Measurements from ENCODE around the gene PLIN5.
"Not testable (repeated sequence)": the region's sequence is repeated elsewhere in the genome, so short reads cannot be mapped to it uniquely, and the experiment has no call there.

The PLIN5 gene

GRCh38 chr19:4568886-4569285 lies 33.9 kb upstream of the PLIN5 start:
- no peak for DNase-seq (ENCODE audit: low read depth)

GRCh38 chr19:4567584-4568071 lies 32.6 kb upstream of the PLIN5 start:
- DNase-seq (ENCODE audit: low read depth), result peak; percentile 18

GRCh38 chr19:4566402-4567051 lies 31.5 kb upstream of the PLIN5 start:
- no peak for DNase-seq (ENCODE audit: low read depth)

- DNase-seq (ENCODE audit: low read depth), result not testable (repeated sequence)
These were observed 28.5 kb upstream of the PLIN5 start for GRCh38 chr19:4563562-4563961.

GRCh38 chr19:4562085-4562484 lies 27.1 kb upstream of the PLIN5 start:
- not testable (repeated sequence) for DNase-seq (ENCODE audit: low read depth)

- DNase-seq (ENCODE audit: low read depth), result no peak
These were observed 24.5 kb upstream of the PLIN5 start, which contains the start of gene SEMA6B for GRCh38 chr19:4559569-4559968. TSS of gene SEMA6B (minus strand) at chr19:4559684. CDS start at chr19:4558457, 1,227 bp downstream.

- DNase-seq (ENCODE audit: low read depth), result no peak
These were observed 23.2 kb upstream of the PLIN5 start for GRCh38 chr19:4557971-4558941.

GRCh38 chr19:4557144-4557970 lies 22.3 kb upstream of the PLIN5 start:
- no peak for DNase-seq (ENCODE audit: low read depth)

GRCh38 chr19:4556597-4557127 lies 21.6 kb upstream of the PLIN5 start:
- DNase-seq (ENCODE audit: low read depth), result no peak

- no peak for DNase-seq (ENCODE audit: low read depth)
These were observed 20.9 kb upstream of the PLIN5 start for GRCh38 chr19:4555657-4556561.

- DNase-seq (ENCODE audit: low read depth), result no peak
These were observed 19.7 kb upstream of the PLIN5 start for GRCh38 chr19:4554717-4555116.

GRCh38 chr19:4553775-4554174 lies 18.8 kb upstream of the PLIN5 start:
- no peak for DNase-seq (ENCODE audit: low read depth)

GRCh38 chr19:4553092-4553695 lies 18.2 kb upstream of the PLIN5 start:
- DNase-seq (ENCODE audit: low read depth), result no peak

GRCh38 chr19:4552525-4552819 lies 17.4 kb upstream of the PLIN5 start:
- no peak for DNase-seq (ENCODE audit: low read depth)

- no peak for DNase-seq (ENCODE audit: low read depth)
These were observed 15.5 kb upstream of the PLIN5 start for GRCh38 chr19:4550479-4551050.

GRCh38 chr19:4550018-4550417 lies 15.0 kb upstream of the PLIN5 start:
- DNase-seq (ENCODE audit: low read depth), result no peak

- DNase-seq (ENCODE audit: low read depth), result no peak
These were observed 13.2 kb upstream of the PLIN5 start for GRCh38 chr19:4548238-4548584.

GRCh38 chr19:4547303-4548237 lies 12.5 kb upstream of the PLIN5 start:
- no peak for DNase-seq (ENCODE audit: low read depth)
